Measurements from ENCODE around the gene NPDC1.

DNA sequence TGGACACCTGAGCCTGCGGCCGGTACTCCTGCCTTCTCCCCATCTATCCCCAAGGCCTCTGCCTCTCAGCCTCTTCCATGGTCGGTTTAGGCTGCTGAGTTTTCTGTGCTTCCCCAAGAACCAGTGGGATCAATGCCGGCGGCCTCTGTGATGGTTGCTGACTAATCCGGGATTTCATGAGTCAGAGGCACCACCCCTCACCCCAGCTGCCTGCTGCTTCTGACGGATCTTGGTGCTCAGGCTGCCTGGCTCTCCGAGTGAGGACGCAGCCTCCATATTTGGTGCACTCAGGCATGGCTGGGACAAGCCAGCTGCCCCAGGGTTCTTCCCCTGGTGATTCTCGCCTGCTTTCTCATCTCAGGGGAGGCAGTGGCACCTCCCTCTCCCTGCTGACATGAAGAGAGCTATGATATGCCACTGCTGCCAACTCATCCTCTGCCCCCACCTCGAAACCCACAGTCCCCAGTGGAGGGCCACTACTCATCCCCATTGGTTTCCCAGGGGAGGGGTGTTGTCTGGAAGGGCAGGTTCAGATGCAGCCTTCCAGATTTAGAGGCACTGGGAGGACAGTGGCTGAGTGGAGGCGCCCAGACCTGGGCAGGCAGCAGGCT, 37.5 kb upstream of the NPDC1 start:
- TF ChIP-seq CTCF (conservative IDR thresholded peaks at IDR 0.05) (no peak), ZFX (IDR thresholded peaks at IDR 0.05) (no peak)

Data from C4-2B (cell line).